ENCODE measurements around the gene RBFOX2.

GRCh38 chr22:36053242-36054147, 24.9 kb upstream of the RBFOX2 start:
- TF ChIP-seq, protein P1, sequence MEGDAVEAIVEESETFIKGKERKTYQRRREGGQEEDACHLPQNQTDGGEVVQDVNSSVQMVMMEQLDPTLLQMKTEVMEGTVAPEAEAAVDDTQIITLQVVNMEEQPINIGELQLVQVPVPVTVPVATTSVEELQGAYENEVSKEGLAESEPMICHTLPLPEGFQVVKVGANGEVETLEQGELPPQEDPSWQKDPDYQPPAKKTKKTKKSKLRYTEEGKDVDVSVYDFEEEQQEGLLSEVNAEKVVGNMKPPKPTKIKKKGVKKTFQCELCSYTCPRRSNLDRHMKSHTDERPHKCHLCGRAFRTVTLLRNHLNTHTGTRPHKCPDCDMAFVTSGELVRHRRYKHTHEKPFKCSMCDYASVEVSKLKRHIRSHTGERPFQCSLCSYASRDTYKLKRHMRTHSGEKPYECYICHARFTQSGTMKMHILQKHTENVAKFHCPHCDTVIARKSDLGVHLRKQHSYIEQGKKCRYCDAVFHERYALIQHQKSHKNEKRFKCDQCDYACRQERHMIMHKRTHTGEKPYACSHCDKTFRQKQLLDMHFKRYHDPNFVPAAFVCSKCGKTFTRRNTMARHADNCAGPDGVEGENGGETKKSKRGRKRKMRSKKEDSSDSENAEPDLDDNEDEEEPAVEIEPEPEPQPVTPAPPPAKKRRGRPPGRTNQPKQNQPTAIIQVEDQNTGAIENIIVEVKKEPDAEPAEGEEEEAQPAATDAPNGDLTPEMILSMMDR (IDR thresholded peaks at IDR 0.05; ENCODE audit: low read length): no peak
- TF ChIP-seq EZH2 (IDR thresholded peaks at IDR 0.05; ENCODE audit: borderline replicate concordance, low read length): no peak

Measured in OCI-LY1 (cell line).